Dedifferentiated amniotic fluid mesenchymal stem cell (primary cell): Measurements from ENCODE around the gene SLC16A4.
"Not testable (repeated sequence)": the region's sequence is repeated elsewhere in the genome, so short reads cannot be mapped to it uniquely, and the experiment has no call there.

Experiments used
- DNase-seq: peaks from one replicate; pipeline ENCODE4 v3.0.0-alpha.2; 2016; ENCODE audit errors: extremely low spot score

SLC16A4 gene

DNA sequence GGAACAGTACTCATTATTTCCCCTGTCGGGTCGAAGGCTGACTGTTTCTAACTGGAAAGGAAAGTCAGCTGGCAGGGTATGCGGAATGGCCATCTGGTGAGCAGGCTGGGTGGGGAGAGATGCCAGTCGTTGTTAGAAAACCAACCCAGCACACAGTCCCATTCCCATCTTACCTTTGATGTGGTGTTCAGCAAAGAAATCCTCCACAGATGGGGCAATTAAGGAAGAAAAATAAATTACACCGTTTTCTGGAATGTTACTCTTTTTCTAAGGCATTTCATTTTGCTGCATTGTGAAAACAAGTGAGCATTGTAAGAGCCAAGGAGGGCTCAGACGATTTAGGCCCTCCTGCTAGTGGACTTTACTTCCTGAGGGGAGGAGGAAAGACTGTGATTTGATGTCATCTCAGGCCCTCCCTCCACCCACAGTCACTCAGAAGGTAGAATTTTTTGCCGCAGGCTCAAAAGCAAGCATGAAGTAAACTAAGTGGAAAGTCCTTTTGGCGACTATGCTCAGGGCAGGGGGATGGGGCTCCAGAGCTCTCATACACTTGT is at the start of gene SLC16A4:
Gene SLC16A4 (minus strand): TSS at position 335 of the 554 bp plus-strand sequence. CDS start 1,703 bp downstream, outside the sequence.
- peak; percentile 60 for DNase-seq

DNA sequence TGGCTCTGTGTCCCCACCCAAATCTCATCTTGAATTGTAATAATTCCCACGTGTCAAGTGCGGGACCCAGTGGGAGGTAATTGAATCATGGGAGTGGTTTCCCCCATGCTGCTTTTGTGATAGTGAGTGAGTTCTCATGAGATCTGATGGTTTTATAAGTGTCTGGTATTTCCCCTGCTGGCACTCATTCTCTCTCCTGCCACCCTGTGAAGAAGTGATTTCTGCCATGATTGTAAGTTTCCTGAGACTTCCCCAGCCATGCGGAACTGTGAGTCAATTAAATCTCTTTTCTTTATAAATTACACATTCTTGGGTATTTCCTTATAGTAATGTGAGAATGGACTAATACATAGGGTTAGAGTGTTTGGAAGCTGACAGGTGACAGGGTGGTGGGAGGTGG is 49.0 kb upstream of the SLC16A4 start:
- not testable (repeated sequence) for DNase-seq

DNA sequence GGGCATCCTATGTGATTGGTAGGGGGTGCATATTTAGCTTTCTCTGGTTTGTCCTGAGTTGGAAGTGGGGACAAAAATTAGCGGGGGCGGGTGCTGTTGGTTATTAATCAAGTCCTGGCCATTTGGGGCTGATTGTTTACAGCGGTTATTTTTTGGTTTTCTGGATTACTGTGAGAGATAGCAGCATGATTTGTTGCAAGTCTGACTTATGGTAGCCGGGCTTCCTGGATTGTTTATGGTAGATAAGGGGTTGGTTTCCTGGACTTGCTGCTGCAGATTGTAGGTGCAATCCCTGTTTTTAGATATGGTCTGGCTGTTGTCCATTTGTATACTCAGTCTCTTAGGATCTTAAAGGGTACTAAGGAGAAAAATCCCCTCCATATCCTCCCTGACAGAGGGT is 48.1 kb upstream of the SLC16A4 start:
- no peak for DNase-seq

DNA sequence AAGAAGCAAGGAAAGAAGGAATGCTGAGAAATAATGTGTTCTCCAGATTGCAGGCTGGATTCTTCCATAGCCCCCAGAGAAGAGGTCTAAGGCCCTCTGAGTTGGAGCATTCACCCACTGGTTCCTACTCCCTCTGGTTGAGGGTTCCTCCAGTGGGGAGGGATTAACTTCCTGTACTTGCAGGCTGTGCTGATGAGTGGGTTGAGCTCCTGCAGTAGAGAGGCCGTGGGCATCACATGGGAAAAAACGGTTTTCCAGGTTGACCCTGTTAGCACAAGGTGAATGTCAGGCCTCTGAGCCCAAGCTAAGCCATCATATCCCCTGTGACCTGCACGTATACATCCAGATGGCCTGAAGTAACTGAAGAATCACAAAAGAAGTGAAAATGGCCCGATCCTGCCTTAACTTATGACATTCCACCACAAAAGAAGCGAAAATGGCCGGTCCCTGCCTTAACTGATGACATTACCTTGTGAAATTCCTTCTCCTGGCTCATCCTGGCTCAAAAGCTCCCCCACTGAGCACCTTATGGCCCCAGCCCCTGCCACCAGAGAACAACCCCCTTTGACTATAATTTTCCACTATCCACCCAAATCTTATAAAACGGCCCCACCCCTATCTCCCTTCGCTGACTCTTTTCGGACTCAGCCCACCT is 46.9 kb upstream of the SLC16A4 start:
- DNase-seq = not testable (repeated sequence)

DNA sequence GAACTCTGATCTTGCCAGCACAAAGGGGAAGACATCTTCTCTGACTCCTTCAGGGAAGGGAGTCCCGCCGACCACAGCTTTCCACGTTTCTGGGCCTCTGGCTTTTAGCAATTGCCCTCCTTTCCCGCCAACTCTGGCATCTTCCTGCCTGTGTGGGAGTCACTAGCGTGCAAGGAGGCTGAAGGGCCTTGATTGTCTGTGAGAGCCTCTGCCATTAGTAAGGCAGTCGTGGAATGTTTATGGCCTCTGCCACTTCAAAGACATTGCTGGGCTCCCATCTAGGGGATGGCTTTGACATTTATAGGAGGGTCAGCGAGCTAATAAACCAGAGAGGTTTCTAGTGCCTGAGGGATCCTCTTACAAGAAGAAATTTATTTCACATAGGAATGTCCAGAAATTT is 45.8 kb upstream of the SLC16A4 start:
- no peak for DNase-seq

DNA sequence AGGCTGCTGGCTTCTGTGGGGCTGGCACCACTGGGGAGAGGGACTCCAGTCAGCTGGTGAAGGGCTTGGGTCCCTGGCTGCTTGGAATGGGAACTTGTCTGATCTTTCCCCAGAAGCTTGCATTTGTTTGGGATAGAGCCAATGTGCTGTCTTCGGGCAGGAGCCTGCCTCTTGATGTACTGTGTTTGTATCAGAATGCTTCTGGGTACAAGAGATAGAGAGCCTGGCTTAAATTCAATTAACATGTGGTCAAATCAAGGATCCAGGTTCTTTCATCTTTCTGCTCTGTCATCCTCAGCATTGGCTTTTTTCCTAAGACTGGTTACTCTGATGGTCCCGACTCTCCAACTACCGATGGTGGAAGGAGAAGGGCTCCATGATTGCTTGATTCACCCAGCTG is 44.1 kb upstream of the SLC16A4 start:
- no peak for DNase-seq

DNA sequence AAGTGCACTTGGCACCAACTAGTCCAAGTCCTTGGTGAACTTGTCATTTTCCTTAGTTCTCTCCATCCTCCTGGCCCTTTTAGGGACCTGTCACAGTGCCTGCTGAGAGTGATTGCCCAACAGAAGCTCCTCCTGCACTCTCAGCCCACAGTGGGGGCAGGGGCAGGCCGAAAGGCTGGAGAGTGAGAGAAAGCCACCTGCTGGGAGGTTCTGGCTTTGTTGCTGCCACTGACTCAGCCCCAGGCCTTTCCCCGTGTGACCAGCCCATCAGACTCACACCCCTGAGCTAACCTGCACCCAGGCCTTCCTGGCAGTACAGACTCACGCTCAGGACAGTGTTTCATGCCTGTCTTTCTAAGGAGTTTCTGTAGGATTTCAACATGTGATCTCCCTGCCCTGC is 43.0 kb upstream of the SLC16A4 start:
- no peak for DNase-seq

DNA sequence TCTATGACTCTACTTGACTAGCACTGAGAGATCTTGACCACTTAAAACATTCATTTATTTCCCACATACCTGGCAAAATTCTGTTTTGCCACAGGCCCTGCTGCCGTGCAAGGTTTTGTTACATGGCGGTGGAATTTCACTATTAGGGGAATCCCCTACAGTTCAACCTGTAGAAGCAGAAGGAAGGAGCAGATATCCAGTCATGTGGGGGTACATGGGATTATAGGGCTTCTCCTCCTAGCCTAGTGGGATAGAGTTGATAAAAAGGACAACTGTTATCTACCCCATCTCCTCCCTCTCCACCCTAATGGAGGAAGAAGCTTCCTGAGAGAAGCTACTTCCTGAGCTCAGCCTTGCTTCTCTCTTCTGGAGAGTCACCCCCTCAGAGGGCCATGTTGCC is 42.4 kb upstream of the SLC16A4 start:
- no peak for DNase-seq

DNA sequence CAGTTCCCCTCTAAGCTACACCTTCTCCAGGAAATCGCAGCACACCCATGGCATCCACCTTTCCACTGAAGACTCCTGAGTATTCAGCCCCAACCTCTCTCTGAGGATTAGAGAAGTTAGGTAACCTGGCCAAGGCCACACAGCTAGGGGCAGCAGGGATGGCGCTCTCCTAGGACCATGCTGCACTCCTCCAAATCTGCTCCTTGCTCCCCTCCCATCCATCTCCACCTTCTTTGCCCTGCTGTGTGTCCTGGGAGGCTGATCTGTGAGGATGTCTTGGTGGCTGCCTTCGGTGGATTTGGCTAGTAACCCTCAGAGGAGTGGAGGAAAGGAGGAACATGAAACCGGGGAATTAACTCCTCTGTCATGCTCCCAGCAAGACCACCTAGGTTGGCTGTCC is 40.1 kb upstream of the SLC16A4 start:
- no peak for DNase-seq

DNA sequence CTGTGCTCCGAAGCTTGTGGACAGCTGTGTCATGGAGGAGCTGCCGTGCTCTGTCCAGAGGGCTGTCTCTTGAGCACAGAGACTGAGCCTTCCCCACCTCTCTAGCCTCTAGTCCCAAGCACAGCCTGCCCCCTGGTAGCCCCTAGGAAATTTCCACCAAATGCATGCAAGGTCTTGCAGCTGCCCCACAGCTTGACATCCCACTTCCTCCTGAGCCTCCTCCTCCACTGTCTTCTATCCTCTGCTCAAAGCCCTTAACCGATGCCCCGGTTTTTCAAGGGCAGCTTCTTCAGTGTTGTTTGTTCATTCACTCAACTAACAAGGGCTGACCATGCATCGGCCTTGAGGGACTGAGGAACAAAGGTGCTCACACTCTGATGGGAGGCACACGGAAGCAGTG is 39.5 kb upstream of the SLC16A4 start:
- no peak for DNase-seq

DNA sequence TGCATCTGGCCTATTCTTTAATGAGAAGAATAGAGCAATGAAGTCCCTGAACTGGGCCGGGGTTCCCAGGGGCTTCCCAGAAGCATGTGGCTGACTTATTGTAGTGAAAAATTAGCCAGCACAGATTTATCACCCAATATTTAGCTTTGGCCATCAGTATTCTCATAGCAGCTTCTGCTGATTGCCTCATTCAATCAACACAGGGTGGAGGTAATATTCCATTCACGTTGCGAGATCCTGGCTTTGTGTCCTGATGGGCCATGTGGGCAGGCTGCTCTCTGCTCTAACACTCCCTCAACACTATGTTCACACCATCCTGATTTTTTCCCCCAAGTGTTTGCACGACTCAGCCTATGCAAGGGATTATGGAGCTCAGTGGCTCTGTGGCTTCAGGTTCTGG is 38.1 kb upstream of the SLC16A4 start:
- no peak for DNase-seq

DNA sequence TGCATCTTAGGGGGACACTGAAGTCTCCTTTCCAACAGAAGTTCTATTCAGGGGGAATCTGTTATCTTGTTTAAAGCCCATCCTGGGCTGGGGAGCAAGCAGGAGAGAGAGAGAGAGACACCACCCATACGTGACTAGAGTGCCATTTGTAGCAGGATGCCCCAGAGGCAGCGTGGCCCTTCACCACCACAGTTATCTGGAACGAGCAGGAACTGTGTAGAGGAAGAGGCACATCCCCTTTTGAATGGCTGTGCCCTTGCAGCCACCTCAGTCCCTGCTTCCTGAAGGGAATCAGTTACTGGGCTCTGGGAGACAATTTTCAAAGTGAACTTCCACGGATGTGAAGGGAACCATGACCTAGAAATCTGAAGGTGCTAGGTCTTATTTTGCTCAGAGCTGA is 36.0 kb upstream of the SLC16A4 start:
- no peak for DNase-seq

DNA sequence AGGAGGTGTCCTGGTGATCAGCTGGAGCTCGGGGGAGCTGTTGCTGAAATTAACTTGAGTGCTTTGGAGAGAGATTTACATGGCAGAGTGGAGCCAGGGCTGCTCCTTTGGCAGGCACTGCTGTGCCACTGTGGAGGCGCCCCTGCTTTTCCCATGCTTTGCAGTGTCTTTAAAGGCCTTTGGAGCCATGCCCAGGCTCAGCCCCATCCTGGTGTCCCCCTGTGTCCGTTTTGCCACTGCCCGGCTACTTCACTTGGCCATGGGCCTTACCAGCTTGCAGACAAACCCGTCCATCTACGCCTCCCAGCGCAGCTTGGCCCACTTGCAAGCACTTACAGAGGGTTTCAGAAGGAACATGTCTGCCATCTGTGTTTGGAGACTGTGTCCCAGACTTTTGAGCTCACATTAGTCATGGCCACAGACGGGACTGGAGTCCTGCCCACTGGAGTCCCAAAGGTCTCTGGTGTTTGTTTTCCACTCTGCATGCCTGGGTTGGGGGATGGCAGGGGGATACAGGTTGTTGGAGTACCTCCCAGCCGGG is 34.9 kb upstream of the SLC16A4 start:
- DNase-seq = no peak

DNA sequence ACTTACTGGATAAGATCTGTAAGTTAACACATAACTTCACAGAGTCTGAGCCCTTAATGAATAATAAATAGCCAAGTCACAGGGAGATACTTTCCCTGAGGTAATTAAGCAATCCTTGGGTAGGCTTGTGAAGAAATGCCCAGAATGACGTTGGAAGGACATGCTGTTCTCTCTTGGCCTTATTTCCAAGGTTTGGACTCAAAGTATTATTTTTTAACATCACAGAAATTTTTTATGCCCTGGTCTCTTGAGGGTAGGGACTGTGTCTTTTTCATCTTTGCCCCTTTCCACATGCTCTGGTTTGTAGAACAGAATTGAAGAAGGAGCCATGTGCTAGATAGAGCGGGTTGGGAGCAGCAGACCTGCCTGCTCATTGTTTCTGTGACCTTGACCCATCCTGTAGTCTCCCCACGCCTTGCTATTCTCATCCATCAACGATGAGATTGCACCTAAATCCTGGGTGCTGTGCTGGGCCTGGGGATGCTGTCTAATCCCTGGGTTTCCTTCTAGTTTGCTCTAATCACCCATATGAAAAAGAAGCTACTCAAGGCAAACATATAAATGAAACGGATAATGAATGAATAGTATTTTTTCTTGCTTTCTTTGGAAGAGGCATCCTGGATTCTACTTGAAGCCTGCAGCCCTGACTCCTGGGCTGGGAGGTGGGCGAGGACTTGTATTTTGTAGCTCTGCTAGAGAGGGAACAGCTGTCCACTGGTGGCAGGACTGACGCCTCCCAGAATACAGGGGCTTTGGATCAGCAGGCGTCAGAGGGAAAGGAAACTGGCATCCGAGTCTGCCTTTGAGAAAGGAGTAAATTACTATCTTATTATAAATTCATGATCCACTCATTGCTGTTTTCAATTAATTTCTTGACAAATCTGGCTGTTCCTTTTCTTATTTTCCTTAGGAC is 34.1 kb upstream of the SLC16A4 start:
- no peak for DNase-seq

DNA sequence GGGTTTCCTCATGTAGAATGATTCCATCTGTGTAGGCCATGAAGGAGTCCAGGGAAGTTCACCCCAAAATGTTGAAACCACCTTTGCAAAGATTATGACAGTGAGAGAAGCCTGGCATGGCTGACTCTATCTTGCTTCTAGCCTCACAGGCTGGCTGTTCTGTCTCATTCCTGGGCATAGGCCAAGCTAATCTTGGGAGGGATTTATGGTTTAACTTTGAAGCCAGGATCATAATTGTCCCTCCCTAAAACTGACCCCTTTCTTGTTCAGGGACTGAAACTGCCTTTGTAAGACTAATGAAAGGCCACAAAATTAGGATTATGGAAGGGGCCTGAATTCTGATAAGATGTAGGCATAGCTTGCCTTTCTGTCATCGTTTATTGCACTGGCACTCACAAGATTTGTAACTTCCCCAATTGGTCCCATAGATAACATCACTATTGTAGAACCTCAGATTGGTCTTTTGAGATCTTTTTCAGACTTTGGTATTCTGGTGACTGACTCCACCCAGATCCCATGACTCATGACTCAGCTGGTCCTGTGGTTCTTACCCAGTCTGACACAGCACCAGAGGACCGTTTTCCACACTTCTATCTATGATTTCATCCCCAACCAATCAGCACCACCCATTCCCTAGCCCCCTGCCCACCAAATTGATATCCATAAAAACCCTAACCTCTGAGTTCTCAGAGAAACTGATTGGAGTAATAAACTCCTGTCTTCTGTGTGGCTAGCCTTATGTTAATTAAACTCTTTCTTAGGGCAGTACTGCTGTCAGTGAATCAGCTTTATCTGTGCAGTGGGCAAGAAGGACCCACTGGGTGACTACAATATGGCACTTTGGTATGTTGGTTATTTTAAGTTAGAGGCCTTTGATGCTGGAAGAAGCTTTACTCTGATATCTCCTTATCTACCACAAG is 30.3 kb upstream of the SLC16A4 start:
- peak; percentile 42 for DNase-seq

DNA sequence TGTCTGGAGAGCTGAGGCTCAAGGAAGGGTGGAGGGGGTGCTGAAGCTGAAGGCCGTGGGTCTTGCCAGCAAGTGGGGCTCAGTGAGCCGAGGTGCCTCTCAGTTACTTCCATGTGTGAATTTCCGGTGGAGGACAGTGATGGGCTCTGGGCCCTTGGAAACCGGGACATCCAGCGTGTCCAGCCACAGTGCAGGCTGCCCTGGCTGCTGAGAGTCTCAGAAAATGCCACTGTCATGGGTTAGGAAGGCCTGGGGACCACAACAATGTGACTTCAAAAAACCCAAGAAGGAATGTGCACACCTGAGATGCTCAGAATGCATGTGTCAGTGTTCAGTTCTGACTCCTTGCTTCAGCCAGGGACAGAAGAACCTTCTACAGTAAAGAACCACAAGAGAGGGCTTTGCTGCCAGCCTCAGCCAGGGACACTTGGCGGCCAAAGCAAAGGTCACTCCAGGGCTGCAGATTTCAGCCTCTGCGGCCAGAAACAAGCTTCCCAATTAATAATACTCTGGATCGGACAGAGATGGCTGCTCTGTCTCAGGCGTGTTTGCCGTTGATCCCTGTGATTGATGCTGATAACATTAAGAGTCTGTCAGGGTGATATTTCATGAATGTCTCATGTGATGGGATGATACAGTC is 29.3 kb upstream of the SLC16A4 start:
- no peak for DNase-seq

DNA sequence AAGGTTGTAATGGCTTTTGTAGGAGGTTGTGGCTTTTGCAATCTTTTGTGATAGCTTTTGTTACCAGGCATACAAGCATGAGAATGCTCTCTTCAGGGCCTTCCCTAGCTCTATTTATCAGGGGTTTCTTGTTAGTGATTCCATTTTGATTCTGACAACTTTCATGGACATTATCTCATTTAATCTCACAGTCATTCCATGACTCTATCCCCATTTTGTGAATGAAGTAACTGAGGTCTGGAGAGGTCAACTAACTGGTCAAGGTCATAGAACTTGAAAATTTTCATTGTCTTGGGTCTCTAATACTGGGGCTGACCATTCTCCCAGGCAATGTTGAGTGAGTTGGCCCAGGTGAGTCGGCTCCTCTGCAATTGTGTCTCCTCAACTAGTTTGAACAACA is 27.9 kb upstream of the SLC16A4 start:
- DNase-seq = no peak

DNA sequence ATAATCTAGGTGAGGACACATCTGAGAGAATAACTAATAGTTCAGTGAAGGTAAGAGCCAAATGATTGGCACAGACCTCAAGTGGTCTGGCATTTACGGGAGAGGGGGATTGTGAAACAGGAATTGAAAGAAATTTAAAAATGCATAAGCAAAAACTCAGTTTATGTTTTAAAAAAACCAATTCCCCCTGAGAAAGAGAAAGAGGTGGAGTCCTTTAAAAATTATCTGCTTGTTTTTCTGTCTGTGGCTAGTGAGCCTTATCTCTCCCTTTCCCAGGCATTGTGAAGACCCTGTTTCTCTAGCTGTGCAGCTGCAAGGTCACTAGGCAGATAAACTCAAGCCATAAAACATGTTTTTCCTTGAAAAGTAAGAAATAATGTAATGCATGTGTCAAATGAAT is 22.2 kb upstream of the SLC16A4 start:
- not testable (repeated sequence) for DNase-seq

DNA sequence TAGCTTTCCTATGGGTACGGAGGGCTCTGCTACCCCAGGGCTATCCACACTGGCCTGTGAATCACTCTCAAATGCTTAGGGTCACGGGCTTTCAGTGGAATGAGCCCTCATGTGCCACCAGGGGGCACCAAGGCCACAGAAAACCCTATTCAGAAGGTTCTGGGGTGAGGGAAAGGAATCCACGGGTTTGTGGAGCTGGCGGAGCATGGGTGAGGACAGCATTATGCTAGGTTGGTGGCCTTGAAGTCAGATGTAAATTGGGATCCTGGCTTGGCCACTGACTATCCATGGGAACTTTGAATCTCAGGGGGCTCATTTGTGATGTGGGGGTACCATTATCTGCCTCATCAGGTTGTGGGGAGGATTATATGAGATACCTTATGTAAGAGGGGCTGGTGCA is 21.8 kb upstream of the SLC16A4 start:
- DNase-seq = peak; percentile 64

DNA sequence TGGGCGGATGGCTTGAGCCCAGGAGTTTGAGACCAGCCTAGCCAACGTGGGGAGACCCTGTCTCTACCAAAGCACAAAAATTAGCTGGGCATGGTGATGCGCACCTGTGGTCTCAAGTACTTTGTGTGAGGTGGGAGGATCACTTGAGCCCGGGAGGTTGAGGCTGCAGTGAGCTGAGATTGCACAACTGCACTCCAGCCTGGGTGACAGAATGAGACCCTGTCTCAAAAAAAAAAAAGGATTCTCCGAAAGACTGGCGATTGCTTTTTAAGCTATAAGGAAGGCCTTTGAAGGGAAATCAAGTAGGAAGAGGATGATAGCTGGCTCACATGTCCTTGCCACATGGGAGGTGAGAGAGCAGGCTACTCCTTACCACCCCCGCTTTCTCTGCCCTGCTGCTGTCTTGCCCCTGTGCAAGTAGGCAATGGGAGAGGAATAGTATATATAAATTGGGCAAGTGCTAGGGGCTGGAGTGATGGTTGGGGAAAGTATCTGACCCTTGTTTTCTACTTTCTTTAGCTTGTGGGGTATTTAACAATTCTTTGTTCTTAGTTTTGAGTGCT is 20.4 kb upstream of the SLC16A4 start:
- DNase-seq = no peak

DNA sequence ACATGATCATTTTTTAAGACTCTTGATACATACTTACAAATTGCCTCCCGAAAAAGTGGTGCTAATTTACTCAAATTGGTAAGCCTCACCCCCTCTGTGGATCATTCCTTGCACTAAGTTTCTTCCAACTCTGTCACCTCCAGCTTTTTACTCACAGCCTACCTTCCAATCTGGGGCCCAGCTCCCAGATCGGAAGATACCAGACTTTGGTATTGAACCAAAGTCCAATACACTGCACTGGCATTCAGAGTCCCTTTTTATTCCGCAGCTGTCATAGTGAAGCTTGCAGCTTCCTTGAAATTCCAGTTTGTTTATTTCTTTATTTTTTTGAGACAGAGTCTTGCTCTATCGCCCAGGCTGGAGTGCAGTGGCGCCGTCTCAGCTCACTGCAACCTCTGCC is 18.5 kb upstream of the SLC16A4 start:
- DNase-seq = no peak
